CD4-positive, alpha-beta T cell treated with Interleukin-15 for 1 hour (primary cell): Measurements from ENCODE around the gene NACC2.

Source experiments
- DNase-seq: peaks from one replicate; pipeline ENCODE4 v3.0.0-alpha.2; 2020

The NACC2 gene

DNA sequence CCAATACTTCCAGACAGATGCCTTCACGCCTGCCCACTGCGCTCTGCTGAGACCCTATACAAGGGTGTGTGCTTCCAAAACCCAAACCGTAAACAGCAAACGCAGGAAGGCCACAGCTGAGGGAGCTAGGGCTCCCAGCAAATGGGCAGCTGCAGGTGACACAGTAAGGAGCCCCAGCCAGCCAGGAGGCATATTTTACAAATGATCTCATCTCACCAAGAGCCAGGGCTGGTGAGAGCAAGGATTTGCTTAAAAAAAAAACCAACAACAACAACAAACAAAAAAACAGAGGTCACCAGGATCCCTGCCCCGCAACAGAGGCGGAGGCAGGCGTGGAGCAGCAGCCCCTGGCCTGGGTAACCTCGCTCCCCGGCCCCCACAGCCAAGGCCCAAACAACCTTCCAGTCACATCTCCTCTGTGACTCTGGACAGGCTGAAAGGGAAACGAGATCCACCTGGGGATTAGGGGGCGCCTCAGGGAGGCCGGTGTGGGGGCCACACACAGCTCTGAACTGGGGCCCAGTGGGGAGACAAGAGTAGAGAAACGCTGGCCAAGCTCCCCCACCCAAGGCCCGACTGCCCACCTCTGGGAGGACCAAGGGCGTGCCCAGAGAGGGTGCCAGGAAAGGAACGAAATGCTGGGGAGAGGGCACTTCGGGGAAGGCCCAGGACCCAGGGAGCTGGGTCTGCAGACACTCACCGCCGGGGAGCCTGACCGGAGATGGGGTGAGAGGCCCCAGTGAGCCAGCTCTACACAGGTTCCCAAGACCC is 3.3 kb downstream of the NACC2 start:
- DNase-seq, result no peak

DNA sequence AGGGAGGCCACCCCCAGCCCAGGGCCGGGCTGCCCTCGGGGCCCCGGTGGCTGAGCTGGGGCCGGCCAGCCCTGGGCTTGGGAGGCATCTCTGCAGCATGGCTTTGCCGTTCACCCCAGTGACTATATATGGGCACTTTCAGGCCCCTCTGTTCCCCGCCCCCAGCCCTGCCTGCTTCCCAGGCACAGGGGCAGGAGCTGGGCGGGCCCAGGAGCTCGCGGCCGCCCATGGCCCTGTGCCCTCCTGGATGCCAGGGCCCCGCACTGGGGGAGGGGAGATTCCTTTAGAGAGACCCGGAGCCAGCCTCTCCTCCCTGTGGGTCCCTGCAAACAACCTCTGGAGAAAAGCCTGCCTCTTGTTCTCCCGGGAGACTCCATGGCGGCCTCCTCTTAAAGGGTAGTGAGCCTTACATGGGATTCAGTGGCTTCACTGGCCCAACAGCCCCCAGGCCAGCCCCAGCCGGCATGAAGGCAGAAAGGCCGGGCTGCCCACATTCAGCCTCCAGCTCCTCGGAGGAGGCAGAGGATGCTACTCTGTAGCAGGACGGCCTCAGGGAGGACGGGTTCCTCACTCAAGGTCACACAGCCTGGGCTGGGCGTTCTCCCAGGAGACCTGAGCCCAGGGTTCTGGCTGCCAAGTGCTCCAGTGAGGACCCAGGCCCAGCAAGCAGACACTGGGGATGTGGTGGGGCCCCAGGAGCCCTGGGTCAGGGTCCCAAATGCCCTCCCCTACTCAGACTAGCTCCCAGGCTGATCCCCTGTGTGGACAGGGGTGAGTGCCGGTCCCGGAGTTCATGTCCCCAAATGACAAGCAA is 4.1 kb downstream of the NACC2 start:
- DNase-seq, result no peak

DNA sequence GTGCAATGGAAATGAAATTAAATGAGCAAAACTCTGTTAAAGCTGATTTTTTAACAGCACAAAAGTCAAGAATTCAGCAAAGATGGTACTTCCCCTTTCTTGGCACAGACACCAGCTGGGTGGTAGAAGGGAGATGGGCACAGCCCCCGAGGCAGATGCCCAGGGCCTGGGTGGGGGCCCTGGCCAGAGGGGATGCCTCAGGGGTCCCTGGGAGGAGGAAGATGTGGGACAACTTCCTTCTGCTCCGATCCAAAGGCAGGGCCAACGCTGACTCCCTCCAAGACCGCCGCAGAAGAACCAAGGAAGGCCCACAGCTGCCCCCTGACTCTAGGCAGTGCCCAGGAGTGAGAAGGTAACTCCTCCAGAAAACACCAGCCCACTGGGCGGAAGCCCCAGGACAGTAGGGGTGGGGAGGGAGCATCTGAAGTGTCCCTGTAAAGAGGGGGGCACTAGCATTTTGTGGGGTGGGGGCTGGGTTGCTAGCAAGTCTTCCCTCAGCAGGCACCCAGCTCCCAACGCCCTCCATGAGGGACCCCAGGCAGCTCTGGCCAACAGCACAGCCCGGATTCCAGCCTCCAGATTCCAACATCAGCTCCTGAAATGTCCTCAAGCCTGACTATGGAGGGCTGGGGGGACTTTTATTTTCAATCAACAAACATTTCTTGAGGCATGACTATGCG is 4.9 kb downstream of the NACC2 start:
- no peak for DNase-seq

DNA sequence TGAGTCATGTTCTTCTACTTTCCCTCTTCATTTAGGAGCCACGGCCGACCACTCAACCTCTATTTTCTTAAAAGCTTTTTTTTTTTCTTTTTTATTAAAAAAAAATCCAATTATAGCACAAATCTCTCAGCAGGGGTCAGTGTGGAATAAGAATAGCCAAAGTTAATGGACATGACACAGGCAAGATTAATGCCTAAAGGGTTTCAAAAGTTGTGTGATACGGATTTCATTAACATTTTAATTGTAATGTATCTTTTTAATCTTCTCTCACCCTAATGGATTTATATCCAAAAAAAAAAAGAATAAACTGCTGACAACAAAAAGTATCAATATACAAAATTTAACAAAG is 5.4 kb downstream of the NACC2 start:
- no peak for DNase-seq

DNA sequence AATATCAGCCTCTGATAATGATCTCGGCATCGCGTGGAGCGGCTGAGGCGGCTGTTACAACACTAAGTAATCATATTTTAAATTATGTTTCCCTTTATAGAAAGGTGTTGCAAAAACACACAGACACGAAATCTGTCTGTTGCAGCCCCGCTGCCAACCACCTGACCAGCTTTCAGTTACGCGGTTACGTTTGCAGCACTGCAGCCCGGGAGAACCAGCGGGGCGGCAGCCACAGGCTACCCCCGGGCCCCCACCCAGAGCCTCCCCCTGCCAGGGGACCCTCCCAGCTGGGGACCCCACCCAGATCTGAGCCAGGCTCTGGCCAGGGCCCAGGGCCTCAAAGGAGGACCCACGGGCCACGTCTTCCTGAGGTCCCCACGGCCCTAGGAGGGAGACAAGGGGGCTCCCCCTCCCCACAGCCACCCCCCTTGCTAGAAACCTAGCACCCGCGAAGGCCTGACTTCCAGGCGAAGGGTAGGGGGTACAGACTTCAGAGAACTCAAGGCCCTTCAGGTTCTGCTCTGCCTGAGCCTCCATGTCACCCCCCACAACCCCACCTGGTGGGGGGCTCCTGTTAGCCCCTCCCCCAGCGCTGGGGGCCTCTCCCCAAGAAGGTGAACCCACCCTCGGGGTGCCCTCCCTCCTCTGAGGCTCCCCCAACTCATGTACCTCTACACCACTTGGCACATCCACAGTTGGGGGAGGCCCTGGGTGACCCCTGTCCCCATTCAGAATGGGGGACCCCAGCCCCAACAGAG is 6.0 kb downstream of the NACC2 start:
- DNase-seq, result no peak

DNA sequence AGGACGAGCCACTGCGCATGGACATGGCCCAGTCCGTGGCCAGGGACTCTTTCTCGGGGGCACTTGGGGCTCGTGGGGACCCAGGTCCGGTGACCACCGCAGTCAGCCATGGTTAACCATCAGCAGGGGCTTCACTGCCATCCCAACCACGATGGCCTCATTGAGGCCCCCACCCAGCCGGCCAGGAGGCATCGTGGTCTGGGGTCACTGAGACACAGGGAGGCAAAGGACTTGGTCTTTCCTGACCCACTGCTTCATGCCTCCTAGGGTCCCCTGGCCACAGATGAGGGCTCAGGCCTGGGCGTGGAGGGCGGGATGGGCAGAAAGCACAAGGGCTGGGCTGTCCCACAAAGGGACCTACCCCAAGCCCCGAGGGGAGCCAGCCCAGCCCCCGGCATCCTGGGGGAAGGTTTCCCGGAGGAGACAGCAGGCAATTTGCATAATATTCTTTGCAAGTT is 6.6 kb downstream of the NACC2 start:
- DNase-seq, result no peak

DNA sequence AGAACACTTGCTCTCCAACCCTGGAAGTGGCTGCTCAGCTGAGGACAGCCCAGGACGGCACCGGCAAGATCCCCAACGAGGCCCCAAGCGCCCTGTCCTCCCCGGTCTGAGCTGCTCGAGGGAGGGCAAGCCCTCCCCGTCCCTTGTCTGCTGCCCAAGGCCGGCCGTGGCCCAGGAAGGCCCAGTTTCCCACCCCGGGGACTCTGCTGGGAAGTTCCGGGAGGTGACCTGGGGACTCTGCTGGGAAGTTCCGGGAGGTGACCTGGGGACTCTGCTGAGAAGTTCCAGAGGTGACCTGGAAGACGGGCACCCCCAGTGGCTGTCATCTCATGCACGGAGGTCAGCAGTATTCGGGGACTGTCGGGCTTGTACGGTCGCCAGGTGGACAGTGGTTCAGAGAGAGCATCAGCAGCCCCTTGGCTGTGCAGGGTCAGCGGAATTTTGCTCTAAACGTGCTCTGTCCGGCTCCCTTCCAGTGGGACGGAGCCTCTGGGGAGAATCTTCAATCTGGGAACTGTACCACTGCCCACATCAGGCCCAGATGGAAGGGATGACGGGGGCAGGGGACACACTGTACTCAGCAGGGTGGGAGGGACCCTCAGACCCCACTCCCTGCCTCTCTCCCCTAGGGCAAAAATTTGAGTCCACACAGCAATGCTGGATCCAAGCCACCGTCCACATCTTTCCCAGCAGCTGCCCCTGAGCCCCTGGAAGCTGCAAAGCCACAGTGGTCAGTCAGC is 7.2 kb downstream of the NACC2 start:
- no peak for DNase-seq

DNA sequence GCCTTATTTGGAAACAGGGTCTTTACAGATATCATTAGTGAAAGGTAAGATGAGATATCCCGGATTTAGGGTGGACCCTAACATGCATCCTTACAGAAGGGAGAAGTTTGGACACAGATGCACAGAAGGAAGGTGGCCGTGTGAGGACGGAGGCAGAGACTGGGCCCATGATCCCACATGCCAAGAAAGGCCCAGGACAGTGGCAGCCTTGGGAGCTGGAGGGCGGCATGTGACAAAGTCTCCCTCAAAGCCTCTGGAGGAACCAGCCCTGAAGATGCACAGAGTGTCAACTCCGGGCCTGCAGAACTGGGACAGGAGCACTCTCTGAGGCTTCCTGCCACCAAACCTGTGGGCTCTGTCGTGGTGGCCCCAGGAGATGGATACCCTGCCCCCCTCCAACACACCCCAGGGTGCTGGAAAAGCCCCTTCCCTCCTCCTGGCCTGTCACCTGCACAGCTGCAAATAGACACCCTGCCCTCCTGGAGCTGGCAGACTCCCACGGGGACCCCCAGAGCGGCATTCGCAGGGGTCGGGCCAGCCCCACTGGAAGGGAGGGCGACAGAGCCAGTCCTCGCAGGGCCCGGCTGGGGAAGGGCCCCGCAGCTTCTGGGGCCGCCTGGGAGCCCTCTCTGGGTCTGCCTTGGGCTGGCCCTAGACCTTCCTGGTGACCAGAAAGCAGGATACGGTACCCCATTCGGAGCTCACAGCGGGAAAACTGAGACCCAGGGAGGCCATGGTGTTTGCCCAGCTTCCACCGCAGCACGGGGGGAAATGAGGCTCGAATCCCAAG is 7.9 kb downstream of the NACC2 start:
- no peak for DNase-seq

DNA sequence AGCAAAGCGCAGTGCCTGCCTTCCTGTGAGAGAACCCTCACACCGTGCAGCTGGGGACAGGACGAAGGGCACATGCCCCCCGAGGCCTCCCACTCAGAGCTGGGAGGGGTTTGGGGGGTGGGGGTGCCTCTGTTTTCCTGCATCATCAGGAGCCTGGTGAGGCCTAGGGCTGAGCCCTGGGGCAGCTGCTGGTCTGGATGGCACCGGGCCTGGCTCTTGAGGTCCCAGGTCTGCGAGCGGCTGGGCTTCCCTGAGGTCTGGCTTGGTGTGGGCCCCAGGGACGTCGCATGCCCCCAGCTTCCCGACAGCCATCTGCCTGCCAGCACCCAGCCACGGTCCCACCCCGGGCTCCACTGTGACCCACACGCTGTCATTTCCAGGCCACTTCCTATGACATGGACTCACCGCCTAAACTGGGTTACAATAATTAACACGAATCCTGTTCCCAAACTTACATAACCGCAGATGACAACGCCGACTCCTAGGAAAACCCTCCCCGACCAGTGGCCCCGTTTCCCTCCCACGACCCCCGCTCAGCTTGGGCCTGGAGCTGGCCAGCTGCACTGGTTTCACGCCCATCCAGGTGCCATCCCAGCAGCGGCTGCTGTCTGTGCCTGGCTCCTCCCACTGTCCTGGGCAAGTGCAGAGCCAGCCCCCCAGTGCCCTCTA is 8.7 kb downstream of the NACC2 start:
- DNase-seq, result no peak

DNA sequence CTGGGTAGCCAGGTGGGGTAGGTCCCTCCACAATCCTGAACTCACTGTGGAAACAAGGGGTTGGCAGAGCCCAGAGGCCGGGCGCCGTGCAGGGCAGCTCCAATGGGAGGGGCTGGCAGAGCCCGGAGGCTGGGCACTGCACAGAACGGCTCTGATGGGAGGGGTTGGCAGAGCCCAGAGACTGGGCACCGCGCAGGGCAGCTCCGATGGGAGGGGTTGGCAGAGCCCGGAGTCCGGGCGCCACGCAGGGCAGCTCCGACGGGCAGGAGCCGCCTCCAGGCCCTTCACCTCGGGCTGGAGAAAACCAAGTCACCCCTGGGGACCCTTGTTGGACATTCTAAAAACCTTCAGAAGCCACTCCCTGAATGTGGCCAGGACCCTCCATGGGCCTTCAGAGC is 9.3 kb downstream of the NACC2 start:
- DNase-seq, result no peak

DNA sequence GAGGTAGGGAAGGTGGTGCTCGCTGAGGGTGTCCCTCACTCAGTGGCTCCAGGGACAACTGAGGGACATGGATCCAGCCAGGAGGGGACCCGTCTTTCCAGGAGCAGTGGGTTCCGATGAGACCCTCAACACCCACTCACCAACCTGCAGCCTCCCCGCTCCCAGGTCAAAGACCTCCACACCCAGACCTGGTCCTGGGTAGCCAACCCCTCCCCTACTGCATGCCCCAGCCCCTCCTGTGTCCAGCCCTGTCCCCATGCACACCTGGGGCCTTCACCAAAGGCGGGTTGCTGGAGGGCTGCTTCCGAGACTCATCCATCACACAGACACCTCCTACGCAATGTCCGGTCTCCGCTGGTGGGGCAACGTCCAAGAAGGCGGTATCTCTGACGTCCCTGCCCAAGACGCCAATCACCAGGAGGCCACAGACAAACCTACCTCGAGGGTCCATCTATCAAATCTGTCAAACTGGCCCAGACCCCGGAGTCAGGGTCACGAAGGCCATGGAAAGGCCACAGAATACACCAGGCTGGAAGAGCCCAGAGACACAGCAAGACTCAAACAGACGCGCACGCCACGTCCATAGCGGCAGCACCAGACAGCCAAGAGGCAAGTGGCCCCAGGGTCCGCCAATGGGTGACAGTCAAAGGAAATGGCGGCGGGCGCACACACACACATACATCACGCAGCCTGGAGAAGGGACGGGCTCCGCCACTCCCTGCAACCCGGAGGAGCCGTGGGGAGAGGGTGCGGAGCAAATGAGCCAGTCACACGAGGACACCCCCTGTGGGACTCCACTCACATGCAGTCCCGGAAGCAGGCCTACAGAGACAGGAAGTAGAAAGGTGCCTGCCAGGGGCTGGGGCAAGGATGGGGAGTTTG is 10.8 kb downstream of the NACC2 start:
- DNase-seq, result no peak

DNA sequence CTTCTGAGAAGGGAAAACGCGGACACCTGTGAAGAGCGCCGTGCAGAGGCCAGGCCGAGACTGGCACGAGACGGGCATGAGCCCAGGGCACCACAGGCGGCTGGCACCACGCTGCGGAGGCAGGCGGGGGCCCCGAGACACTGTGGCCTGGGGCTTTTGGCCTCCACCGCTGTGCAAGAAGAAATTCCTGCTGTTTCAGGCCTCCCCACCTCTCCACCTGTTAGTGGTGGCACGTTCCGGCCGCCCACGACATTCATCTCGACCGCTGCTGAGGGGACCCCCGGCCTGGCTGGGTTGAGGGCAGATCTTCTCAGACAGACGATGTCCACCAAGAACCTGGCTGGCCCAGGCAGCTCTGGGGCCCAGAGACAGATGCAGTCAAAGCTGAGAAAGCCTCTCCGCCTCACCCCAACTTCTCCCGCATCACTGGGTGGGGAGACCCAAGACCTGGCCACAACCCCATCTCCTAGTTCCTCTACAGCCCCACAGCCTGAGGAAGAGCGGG is 11.5 kb downstream of the NACC2 start:
- no peak for DNase-seq

DNA sequence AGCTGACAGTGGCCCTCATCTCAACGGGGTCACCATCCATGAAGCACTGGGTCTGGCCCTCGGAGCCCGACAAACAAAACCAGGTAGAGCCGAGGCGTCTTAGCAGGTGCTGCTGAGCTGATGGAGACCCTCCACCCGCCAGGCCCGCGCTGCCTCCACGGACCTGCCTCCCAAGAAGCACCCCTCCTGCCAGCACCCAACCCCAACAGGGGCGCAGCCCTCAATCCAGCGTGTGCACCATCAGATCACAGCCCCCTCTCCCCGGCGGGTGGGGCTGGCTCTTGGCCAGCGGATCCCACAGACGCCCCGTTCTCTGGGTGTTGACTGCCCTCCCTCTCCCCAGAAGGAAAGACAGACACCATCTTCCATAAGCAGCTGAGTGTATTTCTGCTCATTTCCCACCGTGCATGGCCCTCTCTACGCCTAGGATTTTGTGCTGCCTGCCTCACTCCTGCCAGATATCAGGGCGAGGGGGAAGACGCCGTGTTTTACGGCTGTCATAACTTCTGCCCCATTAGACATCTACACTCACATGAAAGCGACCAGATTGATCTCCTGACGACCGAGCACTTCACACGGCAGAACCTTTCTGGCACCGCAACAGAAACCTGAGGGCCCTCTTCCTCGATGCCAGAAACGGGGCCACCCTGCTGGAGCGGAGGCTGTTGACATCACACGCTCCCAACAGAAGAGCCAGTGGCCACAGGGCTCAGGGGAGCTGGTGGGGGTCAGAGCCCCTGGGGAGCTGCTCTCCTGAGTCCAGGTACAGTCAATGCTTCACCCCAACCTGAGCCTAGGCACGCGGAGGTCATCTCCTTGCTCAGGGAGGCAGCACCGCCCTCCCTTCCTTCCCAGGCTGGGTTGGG is 12.4 kb downstream of the NACC2 start:
- no peak for DNase-seq

DNA sequence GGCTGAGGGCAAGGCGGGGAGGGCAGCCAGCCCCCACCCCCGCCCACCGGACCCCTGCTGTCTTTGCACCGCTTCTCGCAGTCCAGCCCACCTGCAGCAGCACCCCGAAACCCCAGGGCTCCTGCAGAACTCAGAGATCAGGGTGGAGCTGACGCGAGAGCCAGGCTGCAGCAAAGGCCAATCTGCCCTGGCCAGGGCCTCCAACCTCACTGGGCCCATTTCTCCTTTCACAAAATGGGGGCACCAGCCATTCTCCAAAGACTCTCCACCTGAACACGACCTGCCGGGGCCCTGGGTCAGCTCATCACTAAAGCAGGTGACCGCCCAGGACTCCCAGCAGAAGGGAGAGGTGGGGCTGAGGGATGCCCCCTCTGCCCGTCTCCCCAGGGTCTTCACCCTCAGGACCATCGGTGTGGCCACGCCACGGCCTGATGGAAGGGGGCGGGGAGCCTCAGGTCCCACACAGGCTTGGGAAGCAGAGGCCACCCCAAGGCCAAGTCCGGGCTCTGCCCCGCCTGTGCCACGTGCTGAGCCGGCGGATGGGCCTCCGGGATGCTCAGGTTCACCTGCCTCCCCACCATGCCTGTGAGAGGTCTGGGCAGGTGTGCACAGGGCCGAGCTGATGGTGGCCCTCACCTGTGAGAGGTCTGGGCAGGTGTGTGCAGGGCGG is 13.1 kb downstream of the NACC2 start:
- no peak for DNase-seq

DNA sequence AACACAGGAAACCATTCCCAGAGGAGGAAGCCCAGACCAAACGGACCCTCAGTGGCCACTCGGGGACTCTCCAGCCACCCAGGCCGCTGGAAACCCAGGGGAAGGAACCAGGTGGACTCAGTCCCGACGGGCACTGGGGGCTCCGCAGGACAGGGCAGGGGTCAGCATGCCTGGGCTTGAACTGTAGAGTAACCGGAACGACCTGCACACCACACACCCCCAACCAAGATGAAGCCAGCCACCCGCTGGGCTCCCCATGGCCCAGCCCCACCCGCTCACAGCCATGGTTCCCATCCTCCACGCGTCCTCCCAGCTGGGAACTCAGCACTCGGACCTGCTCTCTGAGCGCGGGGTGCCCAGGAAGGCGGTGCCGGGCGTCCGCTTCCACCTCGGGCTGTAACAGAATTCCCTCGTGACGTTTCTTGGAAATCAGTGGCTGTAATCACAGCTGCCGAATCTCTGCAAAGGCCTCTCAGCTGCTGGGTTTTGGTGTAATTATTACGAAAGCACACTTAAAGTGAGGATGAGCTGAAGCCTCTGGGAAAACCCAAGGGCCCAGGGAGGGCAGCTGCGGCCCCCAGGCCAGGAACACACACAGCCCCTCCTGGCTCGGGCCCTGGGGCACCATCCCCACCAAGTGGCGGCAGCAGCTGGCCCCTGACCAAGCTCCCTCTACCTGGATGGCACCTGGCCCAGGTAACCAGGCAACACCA is 13.8 kb downstream of the NACC2 start:
- no peak for DNase-seq

DNA sequence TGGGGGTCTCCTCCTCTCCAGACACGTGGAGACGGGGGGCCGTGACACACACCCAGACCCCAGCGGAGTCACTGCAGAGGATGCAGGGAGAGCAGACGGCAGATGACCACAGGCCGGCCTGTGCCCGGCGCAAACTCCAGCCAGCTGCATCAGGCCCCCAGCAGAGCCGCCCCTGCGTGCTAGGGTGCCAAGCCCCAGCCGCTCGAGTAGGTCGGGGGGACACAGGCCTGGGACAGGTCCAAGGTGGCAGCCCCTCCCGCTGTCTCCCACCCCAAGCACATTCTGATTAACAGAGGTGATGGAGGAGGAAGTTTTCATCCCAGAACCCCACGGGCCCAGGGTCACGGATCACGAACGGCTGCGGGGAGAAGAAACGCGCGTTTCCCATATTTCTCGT is 14.4 kb downstream of the NACC2 start:
- DNase-seq, result no peak

DNA sequence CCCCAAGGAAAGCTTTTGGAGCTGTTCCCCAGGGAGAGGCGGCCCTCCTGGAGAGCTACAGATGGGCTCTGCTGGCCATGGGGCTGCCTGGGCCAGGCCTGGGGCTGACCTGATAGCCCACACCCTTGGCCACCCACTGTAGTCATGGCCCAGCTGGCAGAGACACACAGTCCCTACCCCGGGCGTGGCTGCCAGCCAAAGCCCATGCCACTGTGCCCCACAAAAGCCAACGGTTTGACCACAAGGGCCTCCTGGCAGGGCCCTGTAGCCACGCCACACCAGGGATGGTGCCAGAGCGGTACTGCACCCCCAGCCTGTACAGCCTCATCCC is 15.2 kb downstream of the NACC2 start:
- no peak for DNase-seq
